Left ventricle myocardium inferior (tissue), 1 donor: Measurements from ENCODE around the gene VEGFA. TPM values are rescaled to one million over a fixed set of nuclear protein-coding genes. Genes with fewer than 3 reads are reported as not detected.

ENCODE experiments used
- DNase-seq: peaks from one replicate; pipeline ENCODE4 v3.0.0-alpha.2; 2020
- H3K27ac ChIP-seq: fragments of 200-600 bp; replicated peaks from 2 replicates; pipeline ENCODE4 v1.8.0; 2021
- H3K27me3 ChIP-seq: fragments of 200-600 bp; 2 replicates; pipeline ENCODE4 v1.8.0; 2021; ENCODE audit warnings: low read depth
- H3K36me3 ChIP-seq: fragments of 200-600 bp; 2 replicates; pipeline ENCODE4 v1.8.0; 2021
- H3K4me1 ChIP-seq: fragments of 200-600 bp; 2 replicates; pipeline ENCODE4 v1.8.0; 2021
- H3K4me3 ChIP-seq: fragments of 200-600 bp; 2 replicates; pipeline ENCODE4 v1.8.0; 2021; ENCODE audit warnings: mild to moderate bottlenecking, moderate library complexity
- H3K9me3 ChIP-seq: fragments of 200-600 bp; replicated peaks from 2 replicates; pipeline ENCODE4 v1.8.0; 2021
- intact Hi-C: fragments of 100-400 bp; cut with micrococcal nuclease; formaldehyde crosslinking; loops from one replicate; pipeline ENCODE4 v1.11.0; 2022
- total RNA-seq: library from RNA; stranded (reverse); fragmentation: NEBNext Ultra II Directional; extraction: Animal tissue kit (Norgen Biotek cat#: 25700); gene quantifications from one replicate; pipeline ENCODE4 v1.2.1, GENCODE V29; 2021
- TF ChIP-seq, protein P1 (sequence below): fragments of 200-600 bp; IDR thresholded peaks from 2 replicates; pipeline ENCODE4 v1.8.0; 2021; ENCODE audit warnings: antibody characterized with exemption, mild to moderate bottlenecking, borderline replicate concordance
- donor health status: DM: no; HTN: yes; CAD: no; lungs with severe emphysema.

VEGFA gene
- total RNA-seq, 1 donor from 2014 or later, result 359 TPM

DNA sequence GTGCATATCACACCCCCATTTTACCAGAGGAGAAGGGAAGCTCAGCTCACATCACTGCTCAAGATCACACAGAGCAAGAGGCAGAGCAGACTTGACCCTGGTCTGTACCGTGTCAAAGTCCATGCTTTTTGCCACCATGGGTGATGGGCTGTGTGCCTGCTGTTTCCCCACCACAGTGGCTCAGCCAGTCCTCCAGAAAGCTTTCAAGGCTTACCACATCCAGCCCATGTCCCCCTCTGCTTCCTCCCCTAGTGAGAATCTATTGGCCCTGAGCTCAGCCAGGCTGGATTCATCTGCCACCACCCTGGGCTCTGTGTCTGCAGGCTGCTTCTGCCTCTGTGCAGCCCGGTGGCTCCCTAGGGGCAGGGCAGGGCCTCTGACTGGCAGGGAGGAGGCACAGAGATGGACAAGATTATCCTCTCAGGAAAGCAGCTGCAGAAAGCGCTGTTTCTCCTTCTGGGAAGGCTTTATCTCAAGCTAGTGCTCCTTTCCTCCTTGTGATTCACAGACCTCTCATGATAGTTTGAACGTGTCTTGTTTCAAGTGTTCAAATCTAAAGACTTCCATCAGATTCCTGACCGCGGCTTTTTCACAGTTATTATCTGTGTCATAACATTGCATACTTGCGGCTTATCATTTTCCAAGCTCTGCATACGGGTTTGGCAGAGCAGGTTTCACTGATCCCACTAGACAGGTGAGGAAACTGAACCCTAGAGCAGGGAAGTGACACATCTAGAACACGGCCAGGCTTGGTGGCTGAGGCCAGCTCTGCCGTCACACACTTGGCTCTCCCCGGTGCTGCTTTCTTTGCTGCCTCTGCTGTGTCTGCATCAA, 37.4 kb downstream of the VEGFA start:
- Histone ChIP-seq H3K36me3 (no peaks in the 10 kb centered on the region), H3K4me1 (peaks cover 2% of the 10 kb centered on the region), H3K27ac (no peak overlapping the region), H3K9me3 (no peaks in the 10 kb centered on the region), H3K4me3 (no peak overlapping the region), H3K27me3 (no peaks in the 10 kb centered on the region)
- no peak for DNase-seq
- intact Hi-C loops, result no loop called here
- TF ChIP-seq, protein P1, sequence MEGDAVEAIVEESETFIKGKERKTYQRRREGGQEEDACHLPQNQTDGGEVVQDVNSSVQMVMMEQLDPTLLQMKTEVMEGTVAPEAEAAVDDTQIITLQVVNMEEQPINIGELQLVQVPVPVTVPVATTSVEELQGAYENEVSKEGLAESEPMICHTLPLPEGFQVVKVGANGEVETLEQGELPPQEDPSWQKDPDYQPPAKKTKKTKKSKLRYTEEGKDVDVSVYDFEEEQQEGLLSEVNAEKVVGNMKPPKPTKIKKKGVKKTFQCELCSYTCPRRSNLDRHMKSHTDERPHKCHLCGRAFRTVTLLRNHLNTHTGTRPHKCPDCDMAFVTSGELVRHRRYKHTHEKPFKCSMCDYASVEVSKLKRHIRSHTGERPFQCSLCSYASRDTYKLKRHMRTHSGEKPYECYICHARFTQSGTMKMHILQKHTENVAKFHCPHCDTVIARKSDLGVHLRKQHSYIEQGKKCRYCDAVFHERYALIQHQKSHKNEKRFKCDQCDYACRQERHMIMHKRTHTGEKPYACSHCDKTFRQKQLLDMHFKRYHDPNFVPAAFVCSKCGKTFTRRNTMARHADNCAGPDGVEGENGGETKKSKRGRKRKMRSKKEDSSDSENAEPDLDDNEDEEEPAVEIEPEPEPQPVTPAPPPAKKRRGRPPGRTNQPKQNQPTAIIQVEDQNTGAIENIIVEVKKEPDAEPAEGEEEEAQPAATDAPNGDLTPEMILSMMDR, result no peak

DNA sequence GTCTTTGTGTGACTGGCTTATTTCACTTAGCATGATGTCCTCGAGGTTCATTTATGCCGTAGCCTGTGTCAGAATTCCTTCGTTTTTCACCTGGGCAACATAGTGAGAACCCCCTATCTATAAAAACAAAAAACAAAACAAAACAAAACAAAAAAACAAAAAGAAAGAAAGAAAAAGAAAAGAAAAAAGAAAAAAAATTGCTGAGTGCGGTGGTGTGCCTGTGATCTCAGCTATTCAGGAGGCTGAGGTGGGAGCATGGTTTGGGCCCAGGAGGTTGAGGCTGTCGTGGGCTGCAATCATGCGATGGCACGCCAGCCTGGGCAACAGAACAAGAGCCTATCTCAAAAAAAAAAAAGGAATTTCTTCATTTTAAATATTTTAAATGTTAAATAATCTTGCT, 38.4 kb downstream of the VEGFA start:
- H3K9me3 ChIP-seq, result no peaks in the 10 kb centered on the region
- no peaks in the 10 kb centered on the region for H3K36me3 ChIP-seq
- intact Hi-C loops, result no loop called here
- H3K27ac ChIP-seq, result no peak overlapping the region
- TF ChIP-seq, protein P1, result no peak
- no peak for DNase-seq
- H3K4me1 ChIP-seq, result peaks cover 2% of the 10 kb centered on the region
- H3K4me3 ChIP-seq, result no peak overlapping the region
- no peaks in the 10 kb centered on the region for H3K27me3 ChIP-seq

DNA sequence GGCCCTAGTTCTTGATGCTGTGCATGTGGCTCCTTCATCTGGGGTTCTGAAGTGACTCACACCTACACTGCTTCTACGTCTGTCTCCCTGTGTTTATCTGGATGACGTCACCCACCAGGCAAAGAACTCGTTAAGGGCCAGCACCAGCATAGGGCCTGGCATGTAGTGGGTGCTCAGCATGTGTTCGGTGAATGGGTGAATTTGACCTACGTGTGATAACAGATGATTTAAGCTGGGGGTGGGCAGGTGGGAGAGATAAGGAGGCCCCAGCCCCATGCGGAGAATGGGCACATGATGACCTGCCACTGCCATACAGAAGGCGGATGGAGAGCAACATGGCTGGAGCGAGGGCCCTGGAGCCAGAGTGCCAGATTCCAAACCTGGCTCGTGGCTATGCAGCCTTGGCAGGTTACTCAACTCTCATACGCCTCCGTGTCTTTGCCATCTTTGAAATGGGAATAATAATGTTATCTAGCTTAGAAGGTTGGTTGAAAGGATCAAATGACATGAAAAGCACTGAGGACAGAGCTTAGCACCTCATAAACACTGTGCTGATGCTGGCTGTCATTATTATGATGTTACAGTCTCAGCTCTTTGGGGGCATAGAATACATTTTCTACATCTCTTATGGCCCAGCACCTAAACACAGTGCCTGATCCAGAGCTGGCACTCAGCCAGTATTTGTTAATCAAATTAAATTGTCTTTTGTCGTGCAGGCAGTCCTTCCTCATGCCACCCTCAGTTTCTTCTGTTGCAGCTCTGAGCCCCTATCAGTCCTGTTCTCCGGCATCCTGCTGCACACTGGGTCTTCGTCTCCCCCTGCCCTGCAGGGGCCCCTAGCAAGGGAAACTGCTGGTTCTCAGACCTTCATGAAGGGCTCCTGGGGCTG, 39.6 kb downstream of the VEGFA start:
- no peaks in the 10 kb centered on the region for H3K36me3 ChIP-seq
- no peaks in the 10 kb centered on the region for H3K27me3 ChIP-seq
- H3K27ac ChIP-seq, result no peak overlapping the region
- DNase-seq, result no peak
- no peak overlapping the region for H3K4me3 ChIP-seq
- intact Hi-C loops, result no loop called here
- H3K9me3 ChIP-seq, result no peaks in the 10 kb centered on the region
- H3K4me1 ChIP-seq, result peaks cover 2% of the 10 kb centered on the region
- TF ChIP-seq, protein P1, result no peak

DNA sequence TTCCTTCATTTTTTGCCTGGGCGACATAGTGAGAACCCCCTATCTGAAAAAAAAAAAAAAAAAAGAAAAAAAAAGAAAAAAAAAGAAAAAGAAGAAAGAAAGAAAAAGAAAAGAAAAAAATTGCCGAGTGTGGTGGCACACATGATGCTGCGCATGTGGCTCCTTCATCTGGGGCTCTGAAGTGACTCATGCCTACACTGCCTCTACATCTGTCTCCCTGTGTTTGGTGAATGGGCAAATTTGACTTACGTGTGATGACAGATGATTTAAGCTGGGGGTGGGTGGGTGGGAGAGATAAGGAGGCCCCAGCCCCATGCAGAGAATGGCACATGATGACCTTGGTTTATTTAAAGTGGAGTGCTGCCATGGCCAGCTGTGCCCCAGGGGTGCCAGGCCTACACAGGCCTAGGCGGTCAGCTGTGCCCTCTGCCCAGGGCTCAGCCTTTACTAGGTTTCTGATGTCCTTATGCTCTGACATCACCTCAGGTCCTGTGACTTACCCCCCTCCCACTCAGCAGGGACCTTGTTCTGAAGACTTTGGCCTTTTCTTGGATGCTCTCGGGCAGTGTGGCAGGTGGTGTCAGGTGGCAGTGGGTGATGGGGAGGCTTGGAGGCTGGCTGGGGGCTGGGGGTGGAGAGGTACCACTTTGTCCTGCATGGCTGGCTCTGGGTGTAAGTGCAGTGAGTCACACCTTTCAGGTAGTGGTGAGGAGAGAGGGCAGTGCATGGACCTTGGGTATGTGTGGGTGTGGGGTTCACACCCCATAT, 41.1 kb downstream of the VEGFA start:
- Histone ChIP-seq H3K9me3 (no peaks in the 10 kb centered on the region), H3K27me3 (no peaks in the 10 kb centered on the region), H3K27ac (no peak overlapping the region), H3K4me1 (peaks cover 2% of the 10 kb centered on the region), H3K36me3 (no peaks in the 10 kb centered on the region), H3K4me3 (no peak overlapping the region)
- intact Hi-C loops, result no loop called here
- no peak for DNase-seq
- TF ChIP-seq, protein P1, result no peak

DNA sequence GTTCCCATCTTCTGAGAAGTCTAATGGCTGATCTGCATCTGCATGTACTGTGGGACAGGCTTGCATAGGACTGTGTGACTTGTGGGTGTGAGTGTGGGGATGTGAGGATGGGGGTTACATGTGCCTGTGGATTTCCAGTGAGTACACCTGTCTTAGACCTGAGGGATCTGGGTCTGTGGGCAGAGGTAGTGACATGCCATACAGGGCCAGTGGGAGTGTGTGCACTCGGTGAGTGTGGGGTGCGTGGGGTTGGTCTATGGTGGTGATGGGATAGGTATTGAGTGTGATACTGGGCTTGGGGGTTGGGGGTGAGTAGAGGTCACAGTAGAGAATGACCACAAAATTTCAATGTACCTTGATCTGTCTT, 41.7 kb downstream of the VEGFA start:
- H3K27me3 ChIP-seq, result no peaks in the 10 kb centered on the region
- no peak overlapping the region for H3K4me3 ChIP-seq
- H3K4me1 ChIP-seq, result peaks cover 2% of the 10 kb centered on the region
- no peak overlapping the region for H3K27ac ChIP-seq
- no peak for DNase-seq
- intact Hi-C loops, result no loop called here
- no peaks in the 10 kb centered on the region for H3K9me3 ChIP-seq
- TF ChIP-seq, protein P1, result no peak
- no peaks in the 10 kb centered on the region for H3K36me3 ChIP-seq
